DMS53 treated with DMSO at 0.1 percent for 48 hours (cell line): Measurements from ENCODE around the gene POTEB2.
"Not testable (repeated sequence)": the region's sequence is repeated elsewhere in the genome, so short reads cannot be mapped to it uniquely, and the experiment has no call there.

Source experiments
- DNase-seq: peaks from one replicate; lab custom pipeline; 2025; ENCODE audit not compliant: unreplicated experiment; lab: John Stamatoyannopoulos, UW

POTEB2 gene

DNA sequence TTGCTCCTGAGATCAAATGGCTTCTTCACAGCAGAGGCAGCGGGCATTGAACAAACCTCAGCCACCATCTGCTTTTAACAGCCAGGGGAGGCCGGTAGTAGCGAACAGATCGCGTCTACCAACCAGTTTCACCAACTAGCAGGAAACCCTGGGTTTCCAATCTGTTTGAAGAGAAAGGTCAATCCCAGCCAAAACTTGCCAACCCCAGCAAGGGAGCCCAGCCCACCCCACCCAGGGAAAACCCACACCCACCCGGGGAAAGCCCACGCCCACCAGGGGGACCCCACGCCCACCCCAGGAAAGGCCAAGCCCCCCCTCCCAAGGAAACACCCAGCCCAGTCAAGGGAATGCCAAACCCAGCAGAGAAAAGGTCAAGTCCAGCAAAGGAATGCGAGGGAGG is at the start of gene POTEB2:
Gene POTEB2, minus strand, starts transcription at position 101 of the 400 bp plus-strand sequence. Its CDS starts 33 bp downstream, at position 68.
- DNase-seq = not testable (repeated sequence)

DNA sequence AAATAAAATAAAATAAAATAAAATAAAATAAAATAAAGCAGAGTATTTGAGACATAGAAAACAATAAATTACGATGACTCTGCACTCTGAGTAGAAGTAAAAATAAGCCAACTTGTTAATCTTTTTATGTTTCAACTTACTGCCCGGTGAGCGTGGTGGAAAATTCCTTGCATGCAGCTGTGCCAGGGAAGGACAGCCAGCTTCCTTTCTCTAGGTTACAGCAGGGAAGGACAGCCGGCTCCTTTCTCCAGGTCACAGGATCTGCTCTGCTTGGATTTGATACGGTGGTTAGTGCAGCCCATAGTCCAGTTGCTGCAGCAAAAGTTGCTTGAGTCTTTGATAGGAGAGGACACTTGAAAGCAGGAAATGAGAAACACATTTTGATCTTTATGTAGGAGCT is 13.8 kb upstream of the POTEB2 start:
- not testable (repeated sequence) for DNase-seq

- DNase-seq = not testable (repeated sequence)
Measured at GRCh38 chr15:20878464-20878863, 12.3 kb upstream of the POTEB2 start.

- not testable (repeated sequence) for DNase-seq
Measured at GRCh38 chr15:20877819-20878218, 11.7 kb upstream of the POTEB2 start.
